ENCODE measurements around the gene MYO7A. TPM values are rescaled to one million over a fixed set of nuclear protein-coding genes. Genes with fewer than 3 reads are reported as not detected.

Gene MYO7A
- total and polyA plus RNA-seq, 2 donors (not counting 1 experiment from before 2014, with no cell fraction given) = 0.03 to 0.07 TPM

DNA sequence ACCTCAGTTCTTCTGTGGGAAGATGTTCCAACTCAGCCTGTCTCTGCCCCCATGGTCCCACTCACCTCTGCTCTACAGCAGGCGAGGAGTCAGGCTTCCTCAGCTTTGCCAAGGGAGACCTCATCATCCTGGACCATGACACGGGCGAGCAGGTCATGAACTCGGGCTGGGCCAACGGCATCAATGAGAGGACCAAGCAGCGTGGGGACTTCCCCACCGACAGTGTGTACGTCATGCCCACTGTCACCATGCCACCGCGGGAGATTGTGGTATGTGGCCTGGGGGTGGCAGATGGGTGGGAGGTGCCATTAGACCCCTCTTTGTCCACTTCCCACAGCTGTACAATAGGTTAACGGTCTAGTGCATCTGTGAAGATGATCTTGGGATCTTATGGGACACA lies 73.3 kb downstream of the MYO7A start:
- no peaks in the 10 kb centered on the region for H3K9me3 Mint-ChIP-seq (ENCODE audit: insufficient read depth)
- ChIA-PET CTCF (no interaction called here), POLR2A (no interaction called here)
- no peaks in the 10 kb centered on the region for H3K4me1 ChIP-seq (ENCODE audit: control insufficient read depth in 2 of 2, insufficient read depth in 2 of 2, low read length in 2 of 2)
- H3K27me3 Mint-ChIP-seq = no peaks in the 10 kb centered on the region
- ATAC-seq (ENCODE audit: low read depth) = no peak
- intact Hi-C loops (cut with micrococcal nuclease) = no loop called here
- H4K20me1 ChIP-seq (ENCODE audit: control insufficient read depth, insufficient read depth, low read length, poor library complexity, severe bottlenecking) = no peaks in the 10 kb centered on the region
- H3K9ac ChIP-seq (ENCODE audit: low read length) = no peak overlapping the region
- H3K4me2 ChIP-seq (replicated peaks; ENCODE audit: low read depth, low read length, poor library complexity, severe bottlenecking) = no peak overlapping the region
- 90% methylated on average over 8 of the region's 11 CpGs for WGBS (ENCODE audit: insufficient coverage)
- H3K9me3 ChIP-seq (ENCODE audit: control extremely low read depth in 1 of 3, control insufficient read depth in 2 of 3, insufficient read depth in 1 of 3, low read length in 2 of 3) = no peaks in the 10 kb centered on the region
- no peaks in the 10 kb centered on the region for H3K27me3 ChIP-seq (replicated peaks in 1 of 4; ENCODE audit: control extremely low read depth in 1 of 4, control insufficient read depth in 3 of 4, insufficient read depth in 4 of 4, low read length in 3 of 4)
- H3K4me3 Mint-ChIP-seq = no peak overlapping the region
- no peak overlapping the region for H3K27ac ChIP-seq (ENCODE audit: low read length in 2 of 2)
- no peak overlapping the region for H3K27ac Mint-ChIP-seq
- no peak overlapping the region for H3K4me3 ChIP-seq (ENCODE audit: control extremely low read depth in 1 of 5, extremely low read depth in 1 of 5, insufficient read depth in 1 of 5, low read depth in 2 of 5, low read length in 4 of 5)
- no peaks in the 10 kb centered on the region for H3K36me3 ChIP-seq (replicated peaks in 1 of 2; ENCODE audit: control extremely low read depth in 1 of 2, control insufficient read depth in 1 of 2, extremely low read depth in 1 of 2, insufficient read depth in 2 of 2, low read length in 1 of 2)
- no peaks in the 10 kb centered on the region for H3K4me1 Mint-ChIP-seq
- H2AFZ ChIP-seq (ENCODE audit: insufficient read depth, low read depth, low read length, poor library complexity, severe bottlenecking) = no peak overlapping the region
- H3K79me2 ChIP-seq (ENCODE audit: control insufficient read depth, insufficient read depth, low read length) = no peaks in the 10 kb centered on the region
- TF ChIP-seq, protein P1, sequence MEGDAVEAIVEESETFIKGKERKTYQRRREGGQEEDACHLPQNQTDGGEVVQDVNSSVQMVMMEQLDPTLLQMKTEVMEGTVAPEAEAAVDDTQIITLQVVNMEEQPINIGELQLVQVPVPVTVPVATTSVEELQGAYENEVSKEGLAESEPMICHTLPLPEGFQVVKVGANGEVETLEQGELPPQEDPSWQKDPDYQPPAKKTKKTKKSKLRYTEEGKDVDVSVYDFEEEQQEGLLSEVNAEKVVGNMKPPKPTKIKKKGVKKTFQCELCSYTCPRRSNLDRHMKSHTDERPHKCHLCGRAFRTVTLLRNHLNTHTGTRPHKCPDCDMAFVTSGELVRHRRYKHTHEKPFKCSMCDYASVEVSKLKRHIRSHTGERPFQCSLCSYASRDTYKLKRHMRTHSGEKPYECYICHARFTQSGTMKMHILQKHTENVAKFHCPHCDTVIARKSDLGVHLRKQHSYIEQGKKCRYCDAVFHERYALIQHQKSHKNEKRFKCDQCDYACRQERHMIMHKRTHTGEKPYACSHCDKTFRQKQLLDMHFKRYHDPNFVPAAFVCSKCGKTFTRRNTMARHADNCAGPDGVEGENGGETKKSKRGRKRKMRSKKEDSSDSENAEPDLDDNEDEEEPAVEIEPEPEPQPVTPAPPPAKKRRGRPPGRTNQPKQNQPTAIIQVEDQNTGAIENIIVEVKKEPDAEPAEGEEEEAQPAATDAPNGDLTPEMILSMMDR (IDR thresholded peaks at IDR 0.05) = no peak
- TF ChIP-seq EZH2 (IDR thresholded peaks at IDR 0.05; ENCODE audit: borderline replicate concordance, insufficient read depth, low read depth, low read length, poor library complexity, severe bottlenecking) = no peak
- DNase-seq = no peak

DNA sequence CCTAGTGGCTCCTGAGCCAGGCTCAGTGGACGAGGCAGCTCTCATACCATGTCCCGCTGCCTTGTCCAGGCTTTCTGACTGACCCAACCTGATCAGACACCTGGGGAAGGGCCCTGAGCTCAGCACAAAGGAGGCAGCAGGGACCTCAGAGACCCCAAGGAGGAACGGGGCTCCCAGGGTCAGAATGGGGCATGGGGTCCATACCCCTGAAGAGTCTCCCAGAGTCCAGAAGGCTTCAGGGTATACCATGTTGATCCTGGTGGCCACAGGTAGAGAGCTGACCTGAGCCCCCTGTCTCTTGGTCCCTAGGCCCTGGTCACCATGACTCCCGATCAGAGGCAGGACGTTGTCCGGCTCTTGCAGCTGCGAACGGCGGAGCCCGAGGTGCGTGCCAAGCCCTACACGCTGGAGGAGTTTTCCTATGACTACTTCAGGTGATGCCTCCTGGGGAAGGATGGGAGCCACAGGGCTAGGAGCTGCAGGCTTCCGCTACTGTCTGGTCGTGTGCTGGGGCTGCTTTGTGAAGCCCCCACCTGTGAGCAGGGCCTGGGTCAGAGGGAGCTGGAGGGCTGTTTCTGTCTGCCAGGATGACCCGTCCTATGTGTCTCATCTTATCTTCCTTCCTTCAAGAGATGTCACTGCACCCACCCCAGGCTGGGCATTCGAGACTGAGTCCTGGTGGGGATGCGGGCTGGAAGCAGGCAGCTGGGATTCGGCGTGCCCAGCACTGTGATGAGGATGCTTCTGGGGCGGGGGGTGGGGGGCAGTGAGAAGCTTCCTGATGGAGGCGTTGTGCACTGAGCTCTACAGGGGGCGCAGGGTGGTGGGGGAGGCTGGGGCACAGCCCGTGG lies 74.2 kb downstream of the MYO7A start:
- Mint-ChIP-seq H3K27me3 (no peaks in the 10 kb centered on the region), H3K27ac (no peak overlapping the region), H3K4me1 (no peaks in the 10 kb centered on the region), H3K4me3 (no peak overlapping the region), H3K9me3 (ENCODE audit: insufficient read depth) (no peaks in the 10 kb centered on the region)
- Histone ChIP-seq H3K4me3 (ENCODE audit: control extremely low read depth in 1 of 5, extremely low read depth in 1 of 5, insufficient read depth in 1 of 5, low read depth in 2 of 5, low read length in 4 of 5) (no peak overlapping the region), H3K27me3 (replicated peaks in 1 of 4; ENCODE audit: control extremely low read depth in 1 of 4, control insufficient read depth in 3 of 4, insufficient read depth in 4 of 4, low read length in 3 of 4) (no peaks in the 10 kb centered on the region), H3K36me3 (replicated peaks in 1 of 2; ENCODE audit: control extremely low read depth in 1 of 2, control insufficient read depth in 1 of 2, extremely low read depth in 1 of 2, insufficient read depth in 2 of 2, low read length in 1 of 2) (no peaks in the 10 kb centered on the region), H3K9ac (ENCODE audit: low read length) (no peak overlapping the region), H3K27ac (ENCODE audit: low read length in 2 of 2) (no peak overlapping the region), H2AFZ (ENCODE audit: insufficient read depth, low read depth, low read length, poor library complexity, severe bottlenecking) (no peak overlapping the region), H3K79me2 (ENCODE audit: control insufficient read depth, insufficient read depth, low read length) (no peaks in the 10 kb centered on the region), H4K20me1 (ENCODE audit: control insufficient read depth, insufficient read depth, low read length, poor library complexity, severe bottlenecking) (no peaks in the 10 kb centered on the region), H3K9me3 (ENCODE audit: control extremely low read depth in 1 of 3, control insufficient read depth in 2 of 3, insufficient read depth in 1 of 3, low read length in 2 of 3) (no peaks in the 10 kb centered on the region), H3K4me2 (replicated peaks; ENCODE audit: low read depth, low read length, poor library complexity, severe bottlenecking) (no peak overlapping the region), H3K4me1 (ENCODE audit: control insufficient read depth in 2 of 2, insufficient read depth in 2 of 2, low read length in 2 of 2) (no peaks in the 10 kb centered on the region)
- ChIA-PET POLR2A (no interaction called here), CTCF (no interaction called here)
- intact Hi-C loops (cut with micrococcal nuclease) = no loop called here
- no peak for TF ChIP-seq EZH2 (IDR thresholded peaks at IDR 0.05; ENCODE audit: borderline replicate concordance, insufficient read depth, low read depth, low read length, poor library complexity, severe bottlenecking)
- TF ChIP-seq, protein P1 (IDR thresholded peaks at IDR 0.05) = no peak
- ATAC-seq (ENCODE audit: low read depth) = no peak
- DNase-seq = no peak
- 95% methylated on average over 20 of the region's 23 CpGs for WGBS (ENCODE audit: insufficient coverage)
